ENCODE measurements around the gene PDLIM7.
"Not testable (repeated sequence)": the region's sequence is repeated elsewhere in the genome, so short reads cannot be mapped to it uniquely, and the experiment has no call there.

Gene PDLIM7

DNA sequence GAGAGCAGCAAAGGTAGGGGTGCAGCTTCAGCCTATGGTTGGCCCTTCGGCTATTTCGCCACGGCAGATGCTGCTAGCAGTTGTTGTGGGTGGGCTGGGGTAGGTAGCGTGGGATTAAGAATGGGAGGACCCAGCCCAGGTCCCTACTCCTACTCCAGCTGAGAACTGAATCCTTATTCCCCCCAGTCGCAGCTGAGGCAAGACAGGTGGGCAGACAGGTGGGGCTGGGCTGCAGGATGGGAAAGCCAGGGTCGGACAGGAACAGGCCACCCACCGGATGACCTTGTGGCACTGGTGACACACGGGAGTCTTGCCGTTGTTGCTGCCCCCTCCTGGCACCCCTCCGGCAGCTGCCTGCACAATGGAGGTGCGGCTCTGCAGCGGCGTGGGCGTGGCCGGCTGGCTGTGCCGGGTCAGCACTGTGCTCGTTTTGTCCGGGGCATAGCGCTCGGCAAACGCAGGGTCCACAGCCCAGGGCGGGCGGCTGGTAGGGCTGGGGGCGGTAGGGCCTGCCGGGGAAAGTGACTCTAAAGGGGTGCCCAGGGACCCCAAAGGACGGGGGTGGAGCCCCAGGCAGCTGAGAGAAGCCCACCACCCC, 8.2 kb downstream of the PDLIM7 start:
- no peak for DNase-seq

DNA sequence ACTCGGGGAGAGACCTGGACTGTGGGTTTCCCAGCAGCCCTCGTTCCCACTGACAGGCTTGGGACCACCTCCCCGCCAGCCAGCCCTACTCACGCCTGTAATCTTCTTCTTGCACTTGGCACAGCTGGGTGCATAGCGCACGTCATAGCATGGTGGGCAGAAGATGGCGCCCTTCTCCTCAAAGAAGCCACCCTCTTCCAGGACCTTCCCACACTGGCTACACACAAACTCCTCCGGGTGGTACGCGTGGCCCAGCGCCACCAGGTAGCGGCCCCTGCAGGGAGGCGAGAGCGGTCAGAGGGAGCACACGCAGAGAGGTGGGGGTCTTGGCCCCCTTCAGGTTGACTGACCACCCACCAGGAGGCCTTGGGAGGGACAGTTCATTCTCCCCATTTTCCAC, 9.4 kb downstream of the PDLIM7 start:
- no peak for DNase-seq

DNA sequence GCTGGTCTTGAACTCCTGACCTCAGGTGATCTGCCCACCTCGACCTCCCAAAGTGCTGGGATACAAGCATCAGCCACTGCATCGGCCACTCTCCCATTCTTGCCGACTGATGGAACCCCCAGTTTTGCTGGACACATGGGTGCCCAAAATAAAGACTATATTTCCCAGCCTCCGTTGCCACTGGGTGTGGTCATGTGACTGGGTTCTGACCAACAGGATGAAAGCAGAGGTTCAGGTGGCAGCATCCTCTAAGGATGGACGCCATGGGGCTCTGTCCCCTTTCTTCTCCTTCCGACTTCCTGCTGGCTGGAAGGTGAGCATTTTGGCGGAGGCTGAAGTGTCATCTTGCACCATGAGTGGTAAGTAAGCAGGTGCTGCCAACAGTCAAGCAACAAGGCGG, 10.3 kb downstream of the PDLIM7 start:
- DNase-seq: no peak

DNA sequence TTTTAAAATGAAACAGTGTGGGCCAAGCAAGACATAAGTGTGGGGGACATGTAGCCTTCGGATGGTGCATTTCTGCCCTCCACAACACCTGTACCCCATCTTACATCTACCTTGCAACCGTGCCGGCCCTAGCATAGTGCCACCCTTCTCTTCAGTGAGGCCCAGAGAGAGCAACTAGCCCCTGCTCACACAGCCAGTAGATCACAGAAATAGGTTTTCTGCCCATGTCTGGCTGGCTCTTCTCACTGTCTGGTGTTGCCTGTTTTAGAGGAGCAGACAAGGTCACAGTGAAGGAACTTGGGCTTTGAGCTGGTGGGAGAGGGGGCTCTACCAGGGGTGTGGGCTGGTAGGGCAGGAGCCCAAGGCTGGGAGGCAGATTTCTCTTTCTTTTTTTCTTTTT, 11.1 kb downstream of the PDLIM7 start:
- DNase-seq: no peak

DNA sequence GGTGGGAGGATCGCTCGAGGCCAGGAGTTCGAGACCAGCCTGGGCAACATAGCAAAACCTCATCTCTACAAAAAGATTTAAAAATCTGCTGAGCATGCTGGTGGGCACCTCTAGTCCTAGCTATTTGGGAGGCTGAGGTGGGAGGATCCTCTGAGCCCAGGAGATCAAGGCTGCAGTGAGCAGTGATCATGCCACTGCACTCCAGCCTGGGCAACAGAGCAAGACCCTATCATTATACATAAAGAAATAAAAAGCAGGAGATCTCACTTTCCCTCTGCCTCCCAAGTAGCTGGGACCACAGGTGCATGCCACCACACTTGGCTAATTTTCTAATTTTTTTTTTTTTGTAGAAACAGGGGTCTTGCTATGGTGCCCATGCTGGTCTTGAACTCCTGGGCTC, 11.7 kb downstream of the PDLIM7 start:
- DNase-seq: not testable (repeated sequence)

DNA sequence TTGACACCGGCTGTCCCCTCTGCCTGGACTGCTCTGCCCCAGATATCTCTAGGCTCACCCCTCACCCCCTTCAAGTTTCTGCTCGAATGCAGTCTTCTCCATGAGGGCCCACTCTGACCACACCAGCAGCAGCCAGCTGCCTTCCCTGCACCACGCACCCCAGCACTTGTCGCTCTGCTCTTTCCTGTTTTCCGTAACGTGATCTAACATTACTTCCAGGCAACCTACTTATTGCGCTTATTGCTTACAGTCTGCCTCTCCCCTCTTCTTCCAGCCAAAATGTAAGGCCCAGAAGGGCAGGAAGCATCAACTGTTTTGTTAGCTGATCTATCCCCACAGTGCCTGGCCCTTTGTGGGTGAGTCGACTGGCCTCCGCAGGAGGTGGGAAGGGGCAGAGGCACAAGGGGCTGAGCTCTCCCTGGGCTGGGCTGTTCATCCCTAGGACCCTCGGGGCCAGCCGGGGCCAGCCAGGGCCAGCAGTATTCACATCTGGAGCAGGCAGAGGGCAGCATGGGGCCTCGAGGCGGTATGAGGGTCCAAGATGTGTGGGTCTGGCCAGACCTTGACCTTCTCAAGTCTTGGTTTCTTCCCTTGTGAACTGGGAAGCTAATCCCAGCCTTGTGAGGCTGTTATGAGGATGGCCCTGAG, 12.4 kb downstream of the PDLIM7 start:
- no peak for DNase-seq

DNA sequence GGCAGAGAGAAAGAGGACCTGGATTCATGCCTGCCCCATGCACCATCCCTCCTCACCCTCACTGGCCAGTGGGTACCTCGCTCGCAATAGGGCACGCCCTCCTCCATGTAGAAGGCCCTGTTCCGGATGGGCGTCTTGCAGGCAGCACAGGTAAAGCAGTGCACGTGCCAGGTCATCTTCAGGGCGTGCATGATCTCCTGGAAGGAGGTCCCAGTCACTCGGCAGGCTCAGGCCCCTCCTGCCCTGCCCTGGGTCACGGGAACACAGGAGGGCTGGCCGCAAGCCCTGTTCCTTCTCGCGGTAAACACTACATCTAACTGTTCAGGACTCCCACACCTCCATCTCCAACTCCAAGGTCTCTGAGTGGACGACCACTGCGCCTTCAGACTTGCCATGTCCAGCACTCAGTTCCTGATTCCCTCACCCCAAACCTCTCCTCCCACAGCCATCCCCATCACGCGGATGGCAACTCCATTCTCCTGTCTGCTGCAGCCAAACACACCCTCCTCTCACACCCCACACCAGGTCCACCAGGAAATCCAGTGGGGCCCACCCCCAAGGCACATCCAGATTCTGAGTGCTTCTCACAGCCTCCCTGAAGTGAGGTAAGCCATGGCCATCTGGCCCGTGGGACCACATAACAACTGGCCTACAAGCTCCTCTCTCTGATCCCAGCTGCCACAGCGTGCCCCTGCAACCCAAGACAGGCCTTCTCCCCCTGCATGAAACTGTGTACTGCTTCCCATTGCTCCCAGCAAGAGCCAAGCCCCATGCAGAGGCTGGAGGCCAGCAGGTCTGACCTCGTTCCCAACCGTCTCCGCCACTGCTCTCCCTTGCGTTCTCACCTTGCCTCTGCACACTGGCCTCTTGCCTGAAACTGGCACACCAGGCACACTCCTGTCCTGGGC, 13.2 kb downstream of the PDLIM7 start:
- no peak for DNase-seq

DNA sequence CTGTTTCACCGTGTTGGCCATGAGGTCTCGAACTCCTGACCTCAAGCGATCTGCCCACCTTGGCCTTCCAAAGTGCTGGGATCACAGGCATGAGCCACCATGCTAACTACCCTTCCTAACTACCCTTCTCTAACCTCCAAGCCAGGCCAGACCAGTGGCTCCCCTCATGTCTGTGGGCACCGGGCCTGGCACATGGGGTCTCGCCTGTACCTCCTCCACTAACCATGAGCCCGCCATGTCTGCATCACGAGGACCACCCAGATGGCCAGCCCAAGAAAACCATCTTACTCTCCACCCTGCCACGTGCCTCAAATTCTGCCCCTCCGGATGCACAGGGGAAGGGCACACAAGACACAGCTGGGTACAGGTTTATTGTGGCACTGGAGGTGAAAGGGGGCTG, 14.4 kb downstream of the PDLIM7 start:
- no peak for DNase-seq

DNA sequence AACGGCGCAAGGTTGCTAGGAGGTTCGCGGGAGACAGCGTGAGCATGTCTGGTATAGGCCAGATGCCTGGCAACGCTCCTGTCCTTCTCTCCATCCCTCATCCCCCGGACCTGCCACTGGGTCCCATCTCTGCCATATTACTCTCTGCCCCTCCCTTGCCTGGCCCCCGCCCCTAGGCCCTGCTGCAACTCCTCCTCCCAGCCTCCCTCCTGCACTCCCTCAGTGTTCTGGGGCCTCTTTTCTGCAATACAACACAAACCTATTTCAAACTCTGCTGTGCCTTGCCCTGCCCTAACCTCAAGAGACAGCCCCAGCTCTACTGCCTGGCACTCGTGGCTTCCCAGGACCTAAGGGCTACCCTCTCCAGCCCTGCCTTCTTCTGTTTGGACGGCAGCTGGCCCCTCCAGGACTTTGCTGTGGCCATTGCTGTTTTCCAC, 15.0 kb downstream of the PDLIM7 start:
- DNase-seq: no peak

DNA sequence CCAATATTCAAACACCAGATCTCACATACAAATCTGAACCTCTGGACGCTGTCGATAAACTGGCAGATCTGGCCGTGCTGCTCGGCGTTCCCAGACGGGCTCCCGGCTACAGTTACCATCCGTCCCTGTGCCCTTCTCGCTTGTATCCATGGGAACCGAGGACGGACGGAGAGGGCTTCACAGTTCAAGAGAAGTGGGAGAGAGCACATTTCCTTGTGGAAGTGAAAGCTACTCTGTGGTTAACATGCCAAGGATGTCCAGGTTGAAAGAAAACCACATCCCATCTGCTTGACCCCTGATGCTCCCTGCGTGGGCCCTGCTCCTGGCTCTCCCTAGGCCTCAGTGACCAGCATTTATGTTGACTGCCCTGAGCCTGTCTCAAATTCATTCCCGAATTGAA, 17.6 kb downstream of the PDLIM7 start:
- DNase-seq: no peak

DNA sequence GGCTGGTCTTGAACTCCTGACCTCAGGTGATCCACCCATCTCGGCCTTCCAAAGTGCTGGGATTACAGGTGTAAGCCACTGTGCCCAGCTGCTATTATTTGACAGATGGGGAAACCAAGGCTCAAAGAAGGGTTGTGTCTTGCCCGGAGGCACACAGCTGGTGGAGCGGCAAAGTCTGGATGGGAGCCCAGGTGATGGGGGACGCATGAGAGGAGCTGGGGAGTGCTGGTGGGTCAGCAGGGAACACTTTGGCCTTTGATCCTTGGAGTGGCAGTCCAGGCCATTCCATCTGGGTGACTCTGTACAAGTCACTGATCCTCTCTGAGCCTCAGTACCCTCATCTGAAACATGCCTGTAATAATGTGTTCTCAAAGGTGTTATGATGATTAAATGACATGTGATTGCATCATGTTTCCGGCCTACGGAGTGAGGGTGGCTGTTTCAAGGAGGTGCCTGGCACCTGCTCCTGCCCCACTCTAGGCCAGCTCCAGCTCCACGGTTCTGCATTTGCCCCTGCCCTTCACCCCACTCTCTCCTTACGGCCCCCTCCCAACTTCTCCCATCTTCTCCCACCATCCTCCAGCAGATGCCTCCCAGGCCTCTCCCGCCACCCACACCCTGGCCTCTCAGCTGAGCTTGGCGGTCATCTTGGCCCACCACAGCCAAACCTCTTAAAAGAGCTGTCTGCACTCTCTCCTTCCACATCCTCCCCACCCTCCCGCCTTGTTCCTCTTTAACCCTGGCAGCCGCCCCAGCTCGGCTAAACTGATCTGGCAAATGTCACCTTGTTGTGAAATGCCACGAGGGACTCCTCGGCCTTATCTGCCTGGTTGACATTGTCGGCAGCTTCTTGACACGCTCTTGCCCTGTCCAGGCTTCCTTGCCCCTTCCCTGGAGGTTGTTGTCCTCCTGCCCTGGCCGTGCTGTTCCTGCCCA, 18.4 kb downstream of the PDLIM7 start:
- peak; percentile 76 for DNase-seq

DNA sequence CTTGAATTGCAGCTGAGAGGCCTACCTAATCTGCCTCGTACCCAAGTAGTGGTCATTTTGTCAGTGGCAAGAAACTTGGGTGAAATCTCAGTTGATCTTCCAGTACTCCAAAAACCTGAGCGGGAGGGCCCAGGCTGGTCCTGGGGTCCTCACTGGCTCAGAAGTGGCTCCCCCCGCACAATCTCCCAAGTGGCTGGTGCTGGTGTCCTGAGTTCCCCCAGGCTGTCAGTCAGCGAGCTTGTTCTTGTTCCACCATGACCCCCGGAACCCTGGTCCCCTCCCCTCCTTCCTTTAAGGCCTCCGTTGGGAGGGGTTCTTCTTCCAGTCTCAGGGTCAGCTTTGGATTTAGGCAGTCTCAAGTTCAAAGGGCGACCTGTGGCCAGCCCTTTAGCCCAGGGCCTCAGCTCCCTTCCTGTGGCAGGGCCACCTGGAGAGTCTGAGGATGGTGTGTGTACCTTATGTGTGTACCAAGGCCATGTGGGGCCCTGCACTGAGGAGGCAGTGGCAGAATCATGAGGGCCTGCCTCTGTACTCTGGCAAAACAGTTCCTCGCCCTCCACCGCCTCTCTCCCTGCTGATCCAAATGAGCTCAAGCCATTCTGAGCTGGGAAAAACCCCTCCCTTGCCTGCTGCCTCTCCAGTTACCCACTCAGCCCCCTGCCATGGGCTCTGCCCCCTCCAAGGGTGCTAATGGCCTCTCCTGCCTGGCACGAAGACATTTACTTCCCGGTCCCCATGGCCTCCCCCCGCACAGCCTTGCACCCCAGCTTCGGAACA, 19.5 kb downstream of the PDLIM7 start:
- no peak for DNase-seq

DNA sequence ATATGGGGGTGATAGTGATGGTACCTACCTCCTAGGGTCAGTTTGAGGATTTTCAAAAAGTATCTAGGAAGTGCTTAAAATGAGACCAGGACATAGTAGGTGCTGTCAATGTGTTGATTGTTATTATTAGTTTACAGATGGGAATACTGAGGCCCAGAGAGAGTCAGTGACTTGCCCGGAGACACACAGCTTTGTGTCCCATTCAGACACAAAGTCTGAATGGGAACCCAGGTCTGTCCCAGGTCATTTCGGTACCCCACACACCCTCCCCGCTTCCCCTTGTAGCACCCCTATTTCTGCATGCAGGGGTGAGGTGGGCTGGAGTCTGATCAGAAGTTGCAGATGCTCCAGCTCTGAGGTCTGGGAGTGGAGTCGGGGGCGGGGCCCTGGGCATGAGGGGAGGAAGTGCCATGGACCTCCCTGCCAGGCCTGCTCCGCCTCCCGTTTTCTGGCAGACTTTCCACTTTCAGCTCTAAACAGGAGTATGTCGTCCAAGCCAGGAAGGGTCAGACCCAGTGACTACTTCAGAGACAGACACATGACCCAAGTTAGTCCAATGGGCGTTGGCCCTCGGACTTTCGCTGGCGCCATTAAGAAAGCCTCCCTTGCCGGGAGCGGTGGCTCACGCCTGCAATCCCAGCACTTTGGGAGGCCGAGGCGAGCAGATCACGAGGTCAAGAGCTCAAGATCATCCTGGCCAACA, 20.7 kb downstream of the PDLIM7 start:
- no peak for DNase-seq

DNA sequence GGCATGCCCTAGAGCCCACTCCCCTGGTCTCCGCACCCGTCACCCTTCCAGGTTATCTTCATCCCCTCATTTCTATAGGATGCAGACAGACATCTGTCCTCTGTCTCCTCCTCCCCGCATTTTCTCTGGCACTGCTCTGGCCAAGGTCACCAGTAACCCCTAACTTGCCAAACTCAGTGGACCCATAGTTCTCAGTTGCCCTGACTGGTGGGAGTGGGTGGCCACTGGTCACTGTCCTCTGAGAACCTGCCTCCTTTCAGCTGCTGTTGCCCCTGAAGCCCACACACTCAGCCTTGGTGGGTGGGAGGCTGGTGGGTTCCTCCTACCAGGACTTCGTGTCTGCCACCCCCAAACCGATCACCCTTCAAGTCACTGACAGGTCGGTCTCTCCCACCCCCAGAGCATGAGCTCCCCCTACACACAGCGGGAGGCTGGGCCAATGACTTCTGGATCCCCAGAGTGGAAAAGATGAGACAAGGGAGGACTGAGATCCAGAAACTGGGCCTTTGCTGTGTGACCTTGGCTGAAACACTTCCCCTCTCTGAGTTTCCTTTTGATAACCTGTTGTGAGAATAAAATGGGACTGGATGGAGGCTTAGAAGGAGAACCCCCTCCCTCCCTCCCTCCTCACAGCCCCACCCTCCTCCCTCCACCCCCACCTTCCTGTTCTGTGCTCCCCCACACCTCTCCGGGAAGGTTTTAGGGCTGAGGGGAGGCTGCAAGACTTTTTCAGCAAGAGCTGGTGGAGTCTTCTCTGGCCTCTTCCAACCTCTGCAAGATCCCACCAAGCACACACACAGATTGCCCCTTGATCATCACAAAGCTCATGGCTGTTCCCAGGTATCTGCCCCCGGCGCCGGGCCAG, 21.6 kb downstream of the PDLIM7 start:
- DNase-seq: no peak

DNA sequence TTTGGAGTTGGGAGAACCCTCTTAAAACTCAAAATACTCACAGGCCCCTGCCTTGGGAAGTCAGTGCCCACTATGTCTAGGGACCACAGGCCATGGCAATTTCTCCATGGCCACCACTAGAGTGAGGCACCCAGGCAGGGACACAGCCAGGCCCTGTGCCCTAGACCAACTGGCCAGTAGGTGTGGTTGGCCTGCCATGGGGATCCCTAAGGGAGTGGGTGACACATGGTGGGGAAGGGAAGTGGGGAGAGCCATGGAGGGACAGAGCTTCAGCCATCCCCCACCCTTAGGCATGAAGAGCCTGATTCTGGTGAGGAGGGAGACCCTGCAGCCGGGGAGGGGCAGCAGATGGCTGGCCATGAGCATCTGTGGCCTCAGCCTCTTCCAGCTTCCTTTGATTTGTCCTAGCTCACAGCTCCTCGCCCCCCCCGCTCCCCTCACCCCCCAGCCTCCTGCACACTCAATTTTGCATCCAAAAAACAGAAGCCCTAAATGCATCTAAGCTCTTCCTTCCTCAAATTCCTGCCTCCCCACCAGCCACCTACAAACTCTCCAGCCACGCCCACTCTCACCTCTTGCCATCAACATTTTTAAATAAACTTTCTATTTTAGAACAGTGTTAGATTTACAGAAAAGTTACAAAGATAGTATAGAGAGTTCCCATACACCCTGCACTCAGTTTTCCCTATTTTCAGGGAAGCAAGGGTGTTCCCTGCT, 22.4 kb downstream of the PDLIM7 start:
- DNase-seq: no peak

DNA sequence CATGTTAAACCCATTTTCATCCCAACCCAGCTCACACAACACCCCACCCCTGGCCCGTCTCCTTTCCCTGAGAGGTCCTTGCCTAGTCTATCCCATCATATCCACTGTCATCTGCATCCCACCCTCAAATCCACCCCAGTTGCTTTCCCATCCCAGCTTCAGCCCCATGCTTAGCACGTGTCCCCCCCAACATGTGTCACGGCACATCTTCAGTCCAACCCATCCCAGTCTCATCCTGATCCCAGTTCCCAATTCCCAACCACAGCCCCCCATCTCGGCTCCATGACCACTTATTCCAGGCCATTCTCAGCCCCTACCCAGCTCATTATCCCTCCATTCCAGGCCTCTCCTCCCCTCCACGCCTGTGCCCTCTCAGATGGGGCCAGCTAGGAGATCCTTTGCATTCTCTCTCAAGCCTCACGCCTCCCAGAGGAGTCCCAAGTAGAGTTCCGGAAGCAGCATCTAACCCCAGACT, 23.4 kb downstream of the PDLIM7 start:
- no peak for DNase-seq

DNA sequence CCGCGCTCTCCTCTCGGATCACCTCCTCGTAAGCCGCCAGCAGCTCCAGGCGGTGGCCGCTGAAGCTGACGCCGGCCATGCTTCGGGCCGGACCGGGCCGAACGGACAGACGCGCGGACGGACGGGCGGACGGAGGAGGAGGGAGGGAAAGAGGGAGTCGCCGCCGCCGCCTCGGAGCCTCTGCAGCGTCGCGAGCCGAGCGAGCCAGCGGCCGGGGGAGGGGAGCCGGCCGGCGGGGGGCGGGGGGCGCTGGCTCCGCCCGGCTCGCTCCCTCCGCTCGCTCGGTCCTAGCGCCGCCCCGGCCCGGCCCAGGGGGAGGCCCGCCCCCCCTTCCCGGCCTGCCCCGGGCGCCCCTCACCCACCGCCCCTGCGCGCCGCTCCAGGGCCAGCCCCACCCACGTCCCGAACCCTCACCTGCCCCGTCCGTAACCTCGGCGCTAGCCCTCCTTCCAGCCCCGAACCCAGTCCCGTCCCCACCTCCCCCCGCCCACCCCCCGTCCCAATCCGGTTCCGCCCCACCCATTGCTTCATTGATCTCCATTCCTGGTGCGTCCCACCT, 23.9 kb downstream of the PDLIM7 start, which contains the start of gene DBN1:
Gene DBN1 (minus strand): TSS at position 192 of the 559 bp plus-strand sequence. CDS start 113 bp downstream, at position 79.
- no peak for DNase-seq

DNA sequence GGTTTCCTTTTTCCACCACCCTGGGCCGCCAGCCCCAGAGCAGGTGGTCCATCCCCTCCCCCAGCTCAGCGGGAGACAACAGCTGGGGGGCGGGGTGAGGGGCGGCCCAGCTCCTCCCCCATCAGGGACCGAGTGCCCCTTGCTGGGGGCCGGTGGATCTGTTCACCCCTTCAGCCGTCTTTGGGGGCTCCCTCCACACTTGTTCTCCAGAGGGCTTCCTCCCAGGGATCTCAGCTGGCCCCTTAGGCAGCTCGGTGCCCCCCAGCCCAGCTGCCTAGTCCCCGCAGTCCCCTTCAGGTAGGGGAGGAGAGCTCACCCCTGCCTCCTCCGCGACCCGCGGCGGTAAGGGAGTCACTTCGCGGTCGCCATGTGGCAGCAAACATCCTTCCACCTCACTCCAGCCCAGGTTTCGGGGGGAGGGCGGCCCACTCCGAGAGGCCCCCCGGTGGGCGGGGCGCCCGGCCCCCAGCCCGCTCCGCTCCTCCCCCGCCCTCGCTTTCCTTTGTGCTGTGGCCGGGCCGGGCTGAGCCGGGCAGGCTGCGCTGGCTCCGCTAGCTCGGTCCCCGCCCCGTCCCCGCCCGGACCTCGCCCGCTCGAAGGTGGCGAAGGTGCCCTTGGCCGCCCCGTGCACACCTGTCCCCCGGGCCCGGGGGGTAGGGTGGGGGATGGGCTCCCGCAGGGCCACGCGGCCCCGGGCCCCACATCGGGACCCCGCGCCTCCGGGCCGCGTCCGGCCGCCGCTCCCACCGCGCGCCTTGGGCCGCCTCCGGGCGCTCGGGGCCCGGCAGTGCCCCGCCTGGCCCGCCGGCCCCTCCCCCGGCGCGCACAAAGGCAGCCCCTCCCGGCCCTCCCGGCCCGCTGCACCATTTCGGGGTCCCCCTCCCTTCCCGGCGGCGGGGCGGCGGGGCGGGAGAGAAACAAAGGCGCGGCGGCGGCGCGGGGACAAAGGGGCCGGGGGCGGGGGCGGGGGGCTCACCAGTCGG, 24.7 kb downstream of the PDLIM7 start:
- DNase-seq: peak; percentile 89

Data from activated CD8-positive, alpha-beta memory T cell treated with anti-CD3 and anti-CD28 coated beads, Interleukin-2, amount 50 U/mL, for 48 hours (primary cell).